Activated CD4-positive, alpha-beta T cell treated with anti-CD3 and anti-CD28 coated beads, Interleukin-2, Interleukin-6, amounts not matched to agents 100 ng/mL and 50 ng/mL, durations not matched to agents 16 hours and 8 hours (primary cell): ENCODE results near the gene ENPP4.
A peak's percentile ranks its signal among the peaks of the same experiment; 100 is the strongest.
"Not testable (repeated sequence)": the region's sequence is repeated elsewhere in the genome, so short reads cannot be mapped to it uniquely, and the experiment has no call there.

ENCODE experiments used
- DNase-seq: peaks from one replicate; pipeline ENCODE4 v3.0.0-alpha.2; 2020

ENPP4 gene

GRCh38 chr6:46131291-46131690 lies 1.5 kb downstream of the ENPP4 start:
- DNase-seq: not testable (repeated sequence)

DNA sequence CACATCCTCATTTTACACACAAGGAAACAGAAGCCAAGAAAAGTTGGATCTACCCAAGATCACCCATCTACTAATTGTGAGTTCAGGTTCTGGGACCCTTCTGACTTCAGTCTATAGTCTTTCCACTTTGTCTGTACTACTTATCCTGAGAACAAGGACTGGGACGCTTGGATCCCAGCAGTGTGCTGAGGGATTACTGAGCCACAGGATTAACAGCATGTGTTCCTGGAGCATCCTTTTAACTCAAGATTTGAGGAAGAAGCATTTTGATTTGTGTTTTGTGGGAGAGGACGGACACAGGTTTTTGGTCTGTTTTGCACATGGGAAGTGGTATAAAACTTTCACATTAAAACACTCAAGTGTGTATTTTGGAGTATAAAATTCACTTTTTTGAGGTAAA lies 4.4 kb downstream of the ENPP4 start:
- DNase-seq: no peak

GRCh38 chr6:46135176-46135575 lies 5.4 kb downstream of the ENPP4 start:
- no peak for DNase-seq

DNA sequence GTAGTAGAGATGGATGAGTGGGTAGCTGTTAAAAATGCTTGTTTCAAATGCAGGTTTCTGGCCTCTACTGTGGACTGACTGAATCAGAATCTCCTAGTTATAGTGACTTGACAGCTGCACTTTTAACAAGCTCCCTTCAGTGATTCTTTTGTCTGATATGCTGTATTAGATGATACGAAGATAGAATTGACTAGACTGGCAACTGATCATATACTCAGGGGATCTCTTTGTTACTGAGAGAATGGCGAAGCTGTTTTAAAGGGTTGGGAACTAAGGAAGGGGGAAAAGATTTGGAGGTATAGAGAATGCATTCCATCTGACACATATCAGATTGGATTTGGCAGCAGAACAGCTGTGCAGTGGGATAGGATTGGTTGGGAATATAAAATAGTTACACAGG lies 7.0 kb downstream of the ENPP4 start:
- DNase-seq: no peak

GRCh38 chr6:46137387-46137786 lies 7.6 kb downstream of the ENPP4 start:
- DNase-seq: no peak

- DNase-seq: no peak
Observed at GRCh38 chr6:46138281-46138680, 8.5 kb downstream of the ENPP4 start.

DNA sequence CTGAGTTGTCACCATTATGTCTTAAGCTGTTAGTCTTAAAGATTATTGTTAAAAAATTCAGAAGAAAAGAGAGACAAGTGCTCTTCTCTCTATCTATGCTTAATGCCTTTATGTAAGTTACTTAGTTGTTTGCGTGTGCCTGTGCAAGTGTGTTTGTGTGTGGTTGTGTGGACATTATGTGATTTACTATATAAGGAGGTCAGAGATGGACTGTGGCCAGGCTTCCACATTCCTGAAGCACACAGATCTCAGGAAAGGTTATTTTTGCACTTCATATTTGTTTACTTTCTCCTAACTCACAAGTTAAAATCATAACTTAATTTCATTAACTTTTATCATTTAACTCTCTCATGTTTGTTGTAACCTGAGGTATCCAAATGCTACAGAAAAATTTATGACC lies 14.5 kb downstream of the ENPP4 start:
- DNase-seq: no peak

- DNase-seq: not testable (repeated sequence)
Observed at GRCh38 chr6:46149066-46149465, 19.3 kb downstream of the ENPP4 start.

GRCh38 chr6:46156701-46157100 lies 26.9 kb downstream of the ENPP4 start:
- DNase-seq: no peak

- no peak for DNase-seq
Observed at GRCh38 chr6:46159229-46159628, 29.4 kb downstream of the ENPP4 start.

GRCh38 chr6:46160102-46160501 lies 30.3 kb downstream of the ENPP4 start:
- DNase-seq: no peak

- peak; percentile 46 for DNase-seq
Observed at GRCh38 chr6:46170357-46171289, 40.8 kb downstream of the ENPP4 start, which contains the start of gene ENPP5. TSS of gene ENPP5 (minus strand) at chr6:46170980. CDS start at chr6:46168262, 2,718 bp downstream.

GRCh38 chr6:46172176-46172575 lies 42.4 kb downstream of the ENPP4 start:
- no peak for DNase-seq

DNA sequence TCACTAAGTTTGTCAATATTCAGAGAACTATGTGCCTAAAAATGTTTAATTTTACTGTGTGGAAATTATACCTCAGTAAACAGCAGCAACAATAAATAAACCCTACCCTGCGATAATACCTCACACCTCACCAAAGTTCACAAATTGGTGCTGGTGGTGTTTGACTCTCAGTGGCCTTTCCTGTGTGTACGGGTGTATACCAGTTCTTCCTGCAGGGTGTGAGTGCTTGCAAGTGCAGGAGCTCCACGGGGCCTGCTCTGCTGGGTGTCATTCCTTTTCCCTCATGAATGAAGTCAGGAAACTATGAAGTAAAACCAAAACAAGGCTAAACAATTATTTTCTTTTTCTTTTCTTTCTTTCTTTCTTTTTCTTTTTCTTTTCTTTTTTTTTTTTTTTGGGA lies 45.1 kb downstream of the ENPP4 start:
- DNase-seq: no peak

DNA sequence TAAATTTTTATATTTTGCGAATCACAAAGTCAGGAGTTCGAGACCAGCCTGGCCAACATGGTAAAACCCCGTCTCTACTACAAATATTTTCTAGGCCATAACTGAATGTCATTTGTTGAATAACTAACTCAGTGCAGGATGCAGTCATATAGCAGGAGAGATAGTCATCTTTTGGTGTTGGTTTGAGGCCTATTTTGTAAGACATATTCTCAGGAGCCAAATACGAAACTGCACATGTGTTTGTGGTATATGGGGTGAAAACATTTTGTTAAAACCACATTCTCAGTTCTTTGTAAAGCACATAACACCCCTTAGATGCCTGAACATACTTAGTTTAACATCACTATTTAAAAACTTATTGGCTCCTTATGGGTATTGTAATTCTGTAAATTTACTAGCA lies 45.7 kb downstream of the ENPP4 start:
- DNase-seq: peak; percentile 74

GRCh38 chr6:46175976-46176375 lies 46.2 kb downstream of the ENPP4 start:
- DNase-seq: no peak

DNA sequence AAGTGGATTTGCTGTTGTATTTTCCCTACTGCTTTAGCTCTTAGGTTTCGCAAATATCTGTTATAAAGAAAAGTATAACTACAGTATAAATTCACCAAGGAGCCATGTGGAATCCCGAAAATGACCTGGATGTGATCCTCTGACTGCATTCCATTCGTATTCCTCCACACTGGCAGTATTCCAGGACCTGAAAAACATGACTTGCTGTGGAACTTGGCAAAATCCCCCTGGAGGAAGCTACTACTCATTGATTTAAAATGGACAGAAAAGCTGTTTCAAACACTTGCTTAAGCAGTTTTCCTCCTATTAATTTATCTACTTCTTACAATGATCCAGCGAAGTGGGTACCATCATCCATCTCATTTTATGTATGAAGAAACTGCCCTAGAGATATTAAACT lies 54.3 kb downstream of the ENPP4 start:
- DNase-seq: no peak

DNA sequence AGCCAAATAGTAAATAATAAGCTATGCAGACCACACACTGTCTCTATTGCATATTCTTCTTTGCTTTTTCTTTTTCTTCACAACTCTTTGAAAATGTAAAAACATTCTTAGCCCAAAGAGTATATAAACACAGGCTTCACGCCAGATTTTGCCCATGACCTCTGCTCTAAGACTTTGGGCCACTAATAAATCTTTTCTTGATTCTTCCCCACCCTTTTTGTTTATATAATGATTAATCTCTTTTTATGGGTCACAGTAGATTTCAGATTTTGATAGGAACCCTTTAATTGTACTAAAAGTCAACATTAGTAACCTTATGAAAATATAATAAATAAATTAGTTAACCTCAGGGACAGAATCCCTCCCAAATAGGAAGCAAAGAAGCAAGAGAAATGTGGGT lies 56.8 kb downstream of the ENPP4 start:
- no peak for DNase-seq

GRCh38 chr6:46189726-46190125 lies 59.9 kb downstream of the ENPP4 start:
- DNase-seq: no peak

DNA sequence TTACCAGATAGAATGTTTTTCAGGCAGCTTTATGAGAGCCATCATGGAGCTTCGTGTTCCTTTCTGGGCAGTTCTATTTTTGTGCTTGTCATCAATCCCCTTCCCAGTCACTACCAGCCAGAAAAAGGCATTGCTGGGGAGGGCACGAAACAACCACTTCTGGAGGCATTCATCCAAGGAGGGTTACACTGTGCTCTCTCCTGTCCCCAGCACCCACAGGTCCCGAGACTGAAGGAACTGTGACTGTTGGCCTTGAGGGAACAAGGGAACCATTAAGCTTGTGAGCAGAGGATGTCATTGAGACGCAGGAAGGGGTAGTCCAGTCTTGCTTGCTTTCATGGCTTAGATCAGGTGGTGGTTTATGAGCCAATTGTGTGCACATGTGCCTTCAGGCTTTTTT lies 61.1 kb downstream of the ENPP4 start:
- DNase-seq: no peak

DNA sequence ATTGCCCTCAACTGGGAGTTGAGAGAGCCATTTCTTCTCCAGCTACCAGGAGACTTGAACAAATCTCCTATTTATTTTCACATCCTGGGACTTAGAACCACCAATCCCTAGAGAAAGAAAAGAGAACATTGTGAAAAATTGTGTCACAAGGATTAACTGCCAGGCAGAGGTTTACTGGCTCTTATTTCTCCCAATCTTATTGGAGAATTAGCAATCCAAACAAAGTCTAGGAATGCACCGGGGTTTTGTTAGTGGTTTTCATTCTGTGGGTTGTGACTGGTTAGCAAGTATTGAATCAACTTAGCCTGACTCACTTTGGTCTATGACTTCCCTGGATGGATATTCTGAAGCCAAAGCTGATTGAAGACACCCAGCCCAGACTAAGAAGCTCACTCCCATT lies 62.2 kb downstream of the ENPP4 start:
- no peak for DNase-seq
